ENCODE results near the gene AKT1S1. TPM values are rescaled to one million over a fixed set of nuclear protein-coding genes. Genes with fewer than 3 reads are reported as not detected.

Gene AKT1S1
- total RNA-seq, 1 experiment from 2014 or later, result 81.5 TPM

GRCh38 chr19:49875857-49876421 lies 1.2 kb downstream of the AKT1S1 start:
- TF ChIP-seq CTCF (conservative IDR thresholded peaks at IDR 0.05; ENCODE audit: low read depth, low read length) (no peak), EZH2 (IDR thresholded peaks at IDR 0.05; ENCODE audit: borderline replicate concordance, low read depth, low read length, poor library complexity, severe bottlenecking) (no peak)
- BruUV-seq (replicated peaks), result TSS peak; percentile 61
- Histone ChIP-seq H3K4me3 (ENCODE audit: low read depth, low read length, poor library complexity, severe bottlenecking) (peak overlapping the region; percentile 95), H3K4me1 (ENCODE audit: insufficient read depth, low read length, poor library complexity, severe bottlenecking) (peaks cover 17% of the 10 kb centered on the region), H3K27me3 (replicated peaks; ENCODE audit: insufficient read depth, low read depth, low read length, poor library complexity) (no peaks in the 10 kb centered on the region), H3K36me3 (ENCODE audit: insufficient read depth, low read length, poor library complexity, severe bottlenecking) (peaks cover 20% of the 10 kb centered on the region), H3K27ac (ENCODE audit: low read depth, low read length, poor library complexity, severe bottlenecking) (peak overlapping the region; percentile 99), H3K9me3 (ENCODE audit: low read depth, low read length, poor library complexity, severe bottlenecking) (no peaks in the 10 kb centered on the region)
- POLR2A ChIA-PET (ENCODE audit: low non-redundant PET), result interaction anchor here (0.5 to 1.0 kb wide), 4 partner anchors 11 to 883 kb away, joined by 3 to 8 read pairs (median 5); partner anchors contain the start of genes GYS1 and RUVBL2
- intact Hi-C loops (cut with micrococcal nuclease; ENCODE audit: unreplicated experiment), result loop anchor here (10.0 kb wide), 1 partner anchor 381 kb away; the partner anchor contains the start of gene RPS11
- CTCF ChIA-PET, result interaction anchor here (0.6 kb wide), 1 partner anchor 11 kb away, joined by 10 read pairs; no protein-coding TSS in a partner anchor
- peak; percentile 61 for DNase-seq (ENCODE audit: low spot score)

- Histone ChIP-seq H3K9me3 (ENCODE audit: low read depth, low read length, poor library complexity, severe bottlenecking) (no peaks in the 10 kb centered on the region), H3K4me3 (ENCODE audit: low read depth, low read length, poor library complexity, severe bottlenecking) (peak overlapping the region; percentile 95), H3K4me1 (ENCODE audit: insufficient read depth, low read length, poor library complexity, severe bottlenecking) (peaks cover 23% of the 10 kb centered on the region), H3K27ac (ENCODE audit: low read depth, low read length, poor library complexity, severe bottlenecking) (peak overlapping the region; percentile 99), H3K27me3 (replicated peaks; ENCODE audit: insufficient read depth, low read depth, low read length, poor library complexity) (no peaks in the 10 kb centered on the region), H3K36me3 (ENCODE audit: insufficient read depth, low read length, poor library complexity, severe bottlenecking) (peaks cover 13% of the 10 kb centered on the region)
- CTCF ChIA-PET, result no interaction called here
- DNase-seq (ENCODE audit: low spot score), result no peak
- POLR2A ChIA-PET (ENCODE audit: low non-redundant PET), result interaction anchor here (1.0 kb wide), 1 partner anchor 10 kb away, joined by 3 read pairs; no protein-coding TSS in a partner anchor
- intact Hi-C loops (cut with micrococcal nuclease; ENCODE audit: unreplicated experiment), result loop anchor here (10.0 kb wide), 1 partner anchor 380 kb away; the partner anchor contains the start of gene RPS11
- BruUV-seq (replicated peaks), result no TSS peak
- TF ChIP-seq EZH2 (IDR thresholded peaks at IDR 0.05; ENCODE audit: borderline replicate concordance, low read depth, low read length, poor library complexity, severe bottlenecking) (no peak), CTCF (conservative IDR thresholded peaks at IDR 0.05; ENCODE audit: low read depth, low read length) (no peak)
Observed at GRCh38 chr19:49875177-49875576, 2.0 kb downstream of the AKT1S1 start.

- no peak overlapping the region for H3K27ac ChIP-seq (ENCODE audit: low read depth, low read length, poor library complexity, severe bottlenecking)
Observed at GRCh38 chr19:49874503-49875157, 2.5 kb downstream of the AKT1S1 start.

More at GRCh38 chr19:49874503-49875157, 2.5 kb downstream of the AKT1S1 start:
- DNase-seq (ENCODE audit: low spot score), result no peak
- ChIA-PET CTCF (no interaction called here), POLR2A (ENCODE audit: low non-redundant PET) (no interaction called here)
- peaks cover 23% of the 10 kb centered on the region for H3K4me1 ChIP-seq (ENCODE audit: insufficient read depth, low read length, poor library complexity, severe bottlenecking)
- intact Hi-C loops (cut with micrococcal nuclease; ENCODE audit: unreplicated experiment), result loop anchor here (10.0 kb wide), 1 partner anchor 380 kb away; the partner anchor contains the start of gene RPS11
- no TSS peak for BruUV-seq (replicated peaks)
- H3K4me3 ChIP-seq (ENCODE audit: low read depth, low read length, poor library complexity, severe bottlenecking), result no peak overlapping the region
- TF ChIP-seq CTCF (conservative IDR thresholded peaks at IDR 0.05; ENCODE audit: low read depth, low read length), result no peak
- TF ChIP-seq EZH2 (IDR thresholded peaks at IDR 0.05; ENCODE audit: borderline replicate concordance, low read depth, low read length, poor library complexity, severe bottlenecking), result no peak
- no peaks in the 10 kb centered on the region for H3K9me3 ChIP-seq (ENCODE audit: low read depth, low read length, poor library complexity, severe bottlenecking)
- peaks cover 10% of the 10 kb centered on the region for H3K36me3 ChIP-seq (ENCODE audit: insufficient read depth, low read length, poor library complexity, severe bottlenecking)
- no peaks in the 10 kb centered on the region for H3K27me3 ChIP-seq (replicated peaks; ENCODE audit: insufficient read depth, low read depth, low read length, poor library complexity)
